Measurements from ENCODE around the gene PAQR5.

DNA sequence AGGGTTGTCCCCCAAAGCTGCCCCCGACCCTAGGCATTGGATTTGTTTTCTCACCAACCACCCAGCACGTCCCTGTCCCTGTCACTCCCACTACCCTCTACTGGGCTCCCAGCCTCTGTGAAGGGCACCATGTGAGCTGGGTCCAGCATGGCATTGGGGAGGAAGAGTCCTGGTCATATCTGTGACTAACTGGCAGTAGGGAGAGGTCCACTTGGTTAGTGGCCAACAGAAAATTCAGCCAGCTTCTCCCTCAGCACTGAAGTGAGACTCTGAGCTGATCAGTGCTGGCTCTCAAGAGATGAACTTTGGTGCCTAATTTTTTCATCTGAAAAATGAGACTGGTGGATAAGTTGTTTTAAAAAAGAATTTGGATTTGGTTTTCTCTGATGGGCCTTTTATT lies 104.1 kb downstream of the PAQR5 start:
- TF ChIP-seq, protein P1, sequence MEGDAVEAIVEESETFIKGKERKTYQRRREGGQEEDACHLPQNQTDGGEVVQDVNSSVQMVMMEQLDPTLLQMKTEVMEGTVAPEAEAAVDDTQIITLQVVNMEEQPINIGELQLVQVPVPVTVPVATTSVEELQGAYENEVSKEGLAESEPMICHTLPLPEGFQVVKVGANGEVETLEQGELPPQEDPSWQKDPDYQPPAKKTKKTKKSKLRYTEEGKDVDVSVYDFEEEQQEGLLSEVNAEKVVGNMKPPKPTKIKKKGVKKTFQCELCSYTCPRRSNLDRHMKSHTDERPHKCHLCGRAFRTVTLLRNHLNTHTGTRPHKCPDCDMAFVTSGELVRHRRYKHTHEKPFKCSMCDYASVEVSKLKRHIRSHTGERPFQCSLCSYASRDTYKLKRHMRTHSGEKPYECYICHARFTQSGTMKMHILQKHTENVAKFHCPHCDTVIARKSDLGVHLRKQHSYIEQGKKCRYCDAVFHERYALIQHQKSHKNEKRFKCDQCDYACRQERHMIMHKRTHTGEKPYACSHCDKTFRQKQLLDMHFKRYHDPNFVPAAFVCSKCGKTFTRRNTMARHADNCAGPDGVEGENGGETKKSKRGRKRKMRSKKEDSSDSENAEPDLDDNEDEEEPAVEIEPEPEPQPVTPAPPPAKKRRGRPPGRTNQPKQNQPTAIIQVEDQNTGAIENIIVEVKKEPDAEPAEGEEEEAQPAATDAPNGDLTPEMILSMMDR (IDR thresholded peaks at IDR 0.05), result no peak
- TF ChIP-seq, protein P2, sequence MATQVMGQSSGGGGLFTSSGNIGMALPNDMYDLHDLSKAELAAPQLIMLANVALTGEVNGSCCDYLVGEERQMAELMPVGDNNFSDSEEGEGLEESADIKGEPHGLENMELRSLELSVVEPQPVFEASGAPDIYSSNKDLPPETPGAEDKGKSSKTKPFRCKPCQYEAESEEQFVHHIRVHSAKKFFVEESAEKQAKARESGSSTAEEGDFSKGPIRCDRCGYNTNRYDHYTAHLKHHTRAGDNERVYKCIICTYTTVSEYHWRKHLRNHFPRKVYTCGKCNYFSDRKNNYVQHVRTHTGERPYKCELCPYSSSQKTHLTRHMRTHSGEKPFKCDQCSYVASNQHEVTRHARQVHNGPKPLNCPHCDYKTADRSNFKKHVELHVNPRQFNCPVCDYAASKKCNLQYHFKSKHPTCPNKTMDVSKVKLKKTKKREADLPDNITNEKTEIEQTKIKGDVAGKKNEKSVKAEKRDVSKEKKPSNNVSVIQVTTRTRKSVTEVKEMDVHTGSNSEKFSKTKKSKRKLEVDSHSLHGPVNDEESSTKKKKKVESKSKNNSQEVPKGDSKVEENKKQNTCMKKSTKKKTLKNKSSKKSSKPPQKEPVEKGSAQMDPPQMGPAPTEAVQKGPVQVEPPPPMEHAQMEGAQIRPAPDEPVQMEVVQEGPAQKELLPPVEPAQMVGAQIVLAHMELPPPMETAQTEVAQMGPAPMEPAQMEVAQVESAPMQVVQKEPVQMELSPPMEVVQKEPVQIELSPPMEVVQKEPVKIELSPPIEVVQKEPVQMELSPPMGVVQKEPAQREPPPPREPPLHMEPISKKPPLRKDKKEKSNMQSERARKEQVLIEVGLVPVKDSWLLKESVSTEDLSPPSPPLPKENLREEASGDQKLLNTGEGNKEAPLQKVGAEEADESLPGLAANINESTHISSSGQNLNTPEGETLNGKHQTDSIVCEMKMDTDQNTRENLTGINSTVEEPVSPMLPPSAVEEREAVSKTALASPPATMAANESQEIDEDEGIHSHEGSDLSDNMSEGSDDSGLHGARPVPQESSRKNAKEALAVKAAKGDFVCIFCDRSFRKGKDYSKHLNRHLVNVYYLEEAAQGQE (IDR thresholded peaks at IDR 0.05; ENCODE audit: insufficient read depth in 1 of 2, low read depth in 2 of 2, low read length in 1 of 2), result no peak
- TF ChIP-seq POLR2AphosphoS5 (IDR thresholded peaks at IDR 0.05; ENCODE audit: low read depth, low read length) (no peak), SIN3A (IDR thresholded peaks at IDR 0.05; ENCODE audit: borderline replicate concordance, insufficient read depth, low read depth, low read length) (no peak)
